ENCODE measurements around the gene DUSP8.

DUSP8 gene

GRCh38 chr11:1532606-1533341, 39.3 kb downstream of the DUSP8 start:
- DNase-seq, result no peak
- TF ChIP-seq POLR2A (IDR thresholded peaks at IDR 0.05; ENCODE audit: low read length) (no peak), GATA1 (IDR thresholded peaks at IDR 0.05; ENCODE audit: low read depth, low read length) (no peak)

- TF ChIP-seq POLR2A (IDR thresholded peaks at IDR 0.05; ENCODE audit: low read length), result no peak
- TF ChIP-seq GATA1 (IDR thresholded peaks at IDR 0.05; ENCODE audit: low read depth, low read length), result no peak
- no peak for DNase-seq
Measured at GRCh38 chr11:1532014-1532586, 40.0 kb downstream of the DUSP8 start.

- no peak for TF ChIP-seq POLR2A (IDR thresholded peaks at IDR 0.05; ENCODE audit: low read length)
- TF ChIP-seq GATA1 (IDR thresholded peaks at IDR 0.05; ENCODE audit: low read depth, low read length), result no peak
Measured at GRCh38 chr11:1531449-1532013, 40.5 kb downstream of the DUSP8 start.

GRCh38 chr11:1530686-1531448, 41.2 kb downstream of the DUSP8 start:
- no peak for DNase-seq
- TF ChIP-seq POLR2A (IDR thresholded peaks at IDR 0.05; ENCODE audit: low read length), result no peak
- no peak for TF ChIP-seq GATA1 (IDR thresholded peaks at IDR 0.05; ENCODE audit: low read depth, low read length)

More at GRCh38 chr11:1531449-1532013, 40.5 kb downstream of the DUSP8 start:
- DNase-seq, result no peak

- no peak for TF ChIP-seq GATA1 (IDR thresholded peaks at IDR 0.05; ENCODE audit: low read depth, low read length)
- TF ChIP-seq POLR2A (IDR thresholded peaks at IDR 0.05; ENCODE audit: low read length), result no peak
- no peak for DNase-seq
Measured at GRCh38 chr11:1529774-1530173, 42.3 kb downstream of the DUSP8 start.

- no peak for TF ChIP-seq GATA1 (IDR thresholded peaks at IDR 0.05; ENCODE audit: low read depth, low read length)
- no peak for TF ChIP-seq POLR2A (IDR thresholded peaks at IDR 0.05; ENCODE audit: low read length)
- DNase-seq, result no peak
Measured at GRCh38 chr11:1529286-1529685, 42.8 kb downstream of the DUSP8 start.

- TF ChIP-seq GATA1 (IDR thresholded peaks at IDR 0.05; ENCODE audit: low read depth, low read length), result no peak
- TF ChIP-seq POLR2A (IDR thresholded peaks at IDR 0.05; ENCODE audit: low read length), result no peak
- no peak for DNase-seq
Measured at GRCh38 chr11:1528710-1529109, 43.4 kb downstream of the DUSP8 start.

- DNase-seq, result no peak
- no peak for TF ChIP-seq GATA1 (IDR thresholded peaks at IDR 0.05; ENCODE audit: low read depth, low read length)
- TF ChIP-seq POLR2A (IDR thresholded peaks at IDR 0.05; ENCODE audit: low read length), result no peak
Measured at GRCh38 chr11:1526785-1527184, 45.3 kb downstream of the DUSP8 start.

GRCh38 chr11:1523779-1524178, 48.3 kb downstream of the DUSP8 start:
- no peak for DNase-seq
- TF ChIP-seq POLR2A (IDR thresholded peaks at IDR 0.05; ENCODE audit: low read length) (no peak), GATA1 (IDR thresholded peaks at IDR 0.05; ENCODE audit: low read depth, low read length) (no peak)

GRCh38 chr11:1523077-1523476, 49.0 kb downstream of the DUSP8 start:
- DNase-seq, result no peak
- TF ChIP-seq GATA1 (IDR thresholded peaks at IDR 0.05; ENCODE audit: low read depth, low read length) (no peak), POLR2A (IDR thresholded peaks at IDR 0.05; ENCODE audit: low read length) (no peak)

- no peak for DNase-seq
- no peak for TF ChIP-seq GATA1 (IDR thresholded peaks at IDR 0.05; ENCODE audit: low read depth, low read length)
Measured at GRCh38 chr11:1522081-1522424, 50.0 kb downstream of the DUSP8 start.

- DNase-seq, result no peak
- TF ChIP-seq POLR2A (IDR thresholded peaks at IDR 0.05; ENCODE audit: low read length), result no peak
- no peak for TF ChIP-seq GATA1 (IDR thresholded peaks at IDR 0.05; ENCODE audit: low read depth, low read length)
Measured at GRCh38 chr11:1521382-1522080, 50.5 kb downstream of the DUSP8 start.

GRCh38 chr11:1520663-1521267, 51.3 kb downstream of the DUSP8 start:
- no peak for DNase-seq
- TF ChIP-seq POLR2A (IDR thresholded peaks at IDR 0.05; ENCODE audit: low read length), result no peak
- no peak for TF ChIP-seq GATA1 (IDR thresholded peaks at IDR 0.05; ENCODE audit: low read depth, low read length)
